HepG2 (cell line): Measurements from ENCODE around the gene MFAP3L. TPM values are rescaled to one million over a fixed set of nuclear protein-coding genes. Genes with fewer than 3 reads are reported as not detected.

Experiments used
- ATF1 ChIP-seq: IDR thresholded peaks from 2 replicates; pipeline ENCODE4 v1.6.1; 2016; ENCODE audit warnings: mild to moderate bottlenecking, control low read depth
- FOXK1 ChIP-seq: sonication (generic); formaldehyde crosslinking; IDR thresholded peaks from 2 replicates; pipeline ENCODE4 v1.4.0; 2020; ENCODE audit warnings: low read depth, missing genetic modification reagents, borderline replicate concordance
- HDAC1 ChIP-seq: sonication (generic); formaldehyde crosslinking; IDR thresholded peaks from 2 replicates; pipeline ENCODE4 v1.5.1; 2020; ENCODE audit warnings: mild to moderate bottlenecking, missing genetic modification reagents
- HOXA5 ChIP-seq: sonication (generic); formaldehyde crosslinking; IDR thresholded peaks from 2 replicates; pipeline ENCODE4 v1.4.0; 2020; ENCODE audit warnings: missing genetic modification reagents
- ISX ChIP-seq: sonication (generic); formaldehyde crosslinking; conservative IDR thresholded peaks from 2 replicates; pipeline ENCODE4 v1.5.0; 2020; ENCODE audit warnings: missing genetic modification reagents
- KLF12 ChIP-seq: sonication (generic); formaldehyde crosslinking; IDR thresholded peaks from 2 replicates; pipeline ENCODE4 v1.4.0; 2020; ENCODE audit warnings: missing genetic modification reagents, borderline replicate concordance
- KLF9 ChIP-seq: IDR thresholded peaks from 2 replicates; pipeline ENCODE4 v1.6.1; 2016; ENCODE audit warnings: low read depth
- MTF2 ChIP-seq: sonication (generic); formaldehyde crosslinking; IDR thresholded peaks from 2 replicates; pipeline ENCODE4 v1.5.0; 2020; ENCODE audit warnings: missing genetic modification reagents, borderline replicate concordance
- SIX1 ChIP-seq: sonication (generic); formaldehyde crosslinking; IDR thresholded peaks from 2 replicates; pipeline ENCODE4 v1.4.0; 2020; ENCODE audit warnings: missing genetic modification reagents, borderline replicate concordance
- SOX5 ChIP-seq: IDR thresholded peaks from 2 replicates; pipeline ENCODE4 v1.6.1; 2016; ENCODE audit warnings: borderline replicate concordance
- ZFP90 ChIP-seq: sonication (generic); formaldehyde crosslinking; IDR thresholded peaks from 2 replicates; pipeline ENCODE4 v1.8.0; 2022; ENCODE audit warnings: missing genetic modification reagents, mild to moderate bottlenecking, inconsistent platforms, borderline replicate concordance
- ZNF101 ChIP-seq: sonication (generic); formaldehyde crosslinking; IDR thresholded peaks from 2 replicates; pipeline ENCODE4 v1.4.0; 2020; ENCODE audit warnings: mild to moderate bottlenecking, low read depth, missing genetic modification reagents, borderline replicate concordance
- ZNF350 ChIP-seq: sonication (generic); formaldehyde crosslinking; IDR thresholded peaks from 2 replicates; pipeline ENCODE4 v1.4.0; 2020; ENCODE audit warnings: mild to moderate bottlenecking, low read depth, missing genetic modification reagents, borderline replicate concordance
- ZNF460 ChIP-seq: sonication (generic); formaldehyde crosslinking; IDR thresholded peaks from 2 replicates; pipeline ENCODE4 v1.5.1; 2020; ENCODE audit warnings: missing genetic modification reagents, mild to moderate bottlenecking, borderline replicate concordance
- ZNF550 ChIP-seq: sonication (generic); formaldehyde crosslinking; IDR thresholded peaks from 2 replicates; pipeline ENCODE4 v1.4.0; 2020; ENCODE audit warnings: mild to moderate bottlenecking, missing genetic modification reagents, borderline replicate concordance
- ZNF883 ChIP-seq: sonication (generic); formaldehyde crosslinking; IDR thresholded peaks from 2 replicates; pipeline ENCODE4 v1.5.1; 2020; ENCODE audit warnings: mild to moderate bottlenecking, missing genetic modification reagents; ENCODE audit errors: not compliant biosample characterization
- polyA plus RNA-seq, 8 experiments: library from polyadenylated mRNA; depleted of rRNA in 3 of 8; stranded (reverse) in 7 of 8; unstranded in 1 of 8; fragments of >200 nt; fragmentation: Illumina TruSeq in 4 of 8; extraction: Trizol in 4 of 8; gene quantifications; 2 replicates each; pipeline versions ENCODE4 v1.2.1 to v1.2.3, GENCODE V29; 2011 to 2016; ENCODE audit warnings: low read depth in 4 of 8, missing spikeins in 1 of 8, mixed read lengths in 1 of 8; ENCODE audit not compliant: insufficient read depth in 1 of 8
- total RNA-seq, 5 experiments: library from RNA; depleted of rRNA; stranded (reverse); fragments of >200 nt; fragmentation: Illumina TruSeq; extraction: Trizol; gene quantifications; 2 replicates each; pipeline ENCODE4 v1.2.3, GENCODE V29; 2016; ENCODE audit warnings: low read depth in 1 of 5
- TF ChIP-seq, protein P1 (sequence below): sonication (generic); formaldehyde crosslinking; IDR thresholded peaks from 2 replicates; pipeline ENCODE4 v1.4.0; 2020; ENCODE audit warnings: missing genetic modification reagents
- TF ChIP-seq, protein P2 (sequence below): sonication (generic); formaldehyde crosslinking; IDR thresholded peaks from 2 replicates; pipeline ENCODE4 v1.4.0; 2020; ENCODE audit warnings: mild to moderate bottlenecking, missing genetic modification reagents
- TF ChIP-seq, protein P3 (sequence below): sonication (generic); formaldehyde crosslinking; IDR thresholded peaks from 2 replicates; pipeline ENCODE4 v1.5.0; 2020; ENCODE audit warnings: mild to moderate bottlenecking, missing genetic modification reagents, borderline replicate concordance
- TF ChIP-seq, protein P4 (sequence below): sonication (generic); formaldehyde crosslinking; IDR thresholded peaks from 2 replicates; pipeline ENCODE4 v1.8.0; 2022; ENCODE audit warnings: mild to moderate bottlenecking, missing genetic modification reagents; ENCODE audit not compliant: insufficient replicate concordance
- TF ChIP-seq, protein P5 (sequence below): IDR thresholded peaks from 2 replicates; pipeline ENCODE4 v1.6.1; 2016; ENCODE audit warnings: control low read depth

MFAP3L gene
- total and polyA plus RNA-seq, 2 of the 13 experiments (the other 11 are each of a cell fraction or from before 2014, with no cell fraction given), result 1.5 to 3.6 TPM

DNA sequence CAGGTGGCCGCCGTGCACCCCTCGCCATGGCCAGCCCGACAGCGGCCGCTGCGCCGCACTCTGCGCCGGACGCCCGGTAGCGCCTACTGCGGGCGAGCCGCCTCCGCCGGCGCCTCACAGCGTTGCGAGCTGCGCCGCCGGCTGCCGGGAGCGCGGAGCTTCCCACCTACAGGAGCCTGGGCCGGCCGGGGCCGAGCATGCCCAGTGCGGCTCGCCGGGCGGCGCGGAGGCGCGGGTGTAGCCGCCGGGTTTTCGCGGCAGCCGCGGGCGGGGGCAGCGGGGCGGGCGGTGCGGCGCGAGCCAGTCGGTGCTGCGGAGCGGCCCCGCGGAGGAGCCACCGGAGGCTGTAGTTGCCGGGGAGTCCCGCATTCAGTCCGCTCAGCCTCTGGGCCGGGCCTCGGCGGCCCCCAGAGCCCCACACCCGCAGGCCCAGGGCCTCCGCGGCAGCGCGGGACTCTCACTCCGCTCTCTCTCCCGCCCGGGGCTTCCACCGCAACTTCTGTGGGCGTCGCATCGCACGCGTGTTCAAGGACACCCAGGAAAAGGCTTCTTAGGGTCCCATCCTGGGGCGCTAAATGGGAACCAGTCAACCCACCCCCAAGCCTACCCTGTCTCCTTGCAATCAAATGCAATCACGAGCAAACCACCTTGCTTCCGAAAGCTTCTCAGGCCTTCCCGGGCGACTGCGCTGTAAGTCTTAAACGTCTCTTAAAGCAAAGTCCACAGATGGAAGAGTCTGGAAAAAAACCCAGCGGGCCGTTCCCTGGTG lies at the start of gene MFAP3L (continued):
- TF ChIP-seq, protein P1, sequence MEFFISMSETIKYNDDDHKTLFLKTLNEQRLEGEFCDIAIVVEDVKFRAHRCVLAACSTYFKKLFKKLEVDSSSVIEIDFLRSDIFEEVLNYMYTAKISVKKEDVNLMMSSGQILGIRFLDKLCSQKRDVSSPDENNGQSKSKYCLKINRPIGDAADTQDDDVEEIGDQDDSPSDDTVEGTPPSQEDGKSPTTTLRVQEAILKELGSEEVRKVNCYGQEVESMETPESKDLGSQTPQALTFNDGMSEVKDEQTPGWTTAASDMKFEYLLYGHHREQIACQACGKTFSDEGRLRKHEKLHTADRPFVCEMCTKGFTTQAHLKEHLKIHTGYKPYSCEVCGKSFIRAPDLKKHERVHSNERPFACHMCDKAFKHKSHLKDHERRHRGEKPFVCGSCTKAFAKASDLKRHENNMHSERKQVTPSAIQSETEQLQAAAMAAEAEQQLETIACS (CRISPR knock-in tag), result peak; percentile 21; the same call in 1 of the 2 replicates
- TF ChIP-seq ZNF350 (CRISPR knock-in tag), result no peak
- no peak for TF ChIP-seq ATF1 (CRISPR knock-in tag)
- TF ChIP-seq MTF2 (CRISPR knock-in tag), result peak; percentile 87; the same call in 1 of the 2 replicates
- no peak for TF ChIP-seq ZFP90 (CRISPR knock-in tag)
- no peak for TF ChIP-seq SOX5 (CRISPR knock-in tag)
- no peak for TF ChIP-seq ZNF883 (CRISPR knock-in tag)
- no peak for TF ChIP-seq SIX1 (CRISPR knock-in tag)
- TF ChIP-seq ZNF460 (CRISPR knock-in tag), result no peak
- TF ChIP-seq, protein P2, sequence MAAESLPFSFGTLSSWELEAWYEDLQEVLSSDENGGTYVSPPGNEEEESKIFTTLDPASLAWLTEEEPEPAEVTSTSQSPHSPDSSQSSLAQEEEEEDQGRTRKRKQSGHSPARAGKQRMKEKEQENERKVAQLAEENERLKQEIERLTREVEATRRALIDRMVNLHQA (CRISPR knock-in tag), result no peak
- TF ChIP-seq, protein P3, sequence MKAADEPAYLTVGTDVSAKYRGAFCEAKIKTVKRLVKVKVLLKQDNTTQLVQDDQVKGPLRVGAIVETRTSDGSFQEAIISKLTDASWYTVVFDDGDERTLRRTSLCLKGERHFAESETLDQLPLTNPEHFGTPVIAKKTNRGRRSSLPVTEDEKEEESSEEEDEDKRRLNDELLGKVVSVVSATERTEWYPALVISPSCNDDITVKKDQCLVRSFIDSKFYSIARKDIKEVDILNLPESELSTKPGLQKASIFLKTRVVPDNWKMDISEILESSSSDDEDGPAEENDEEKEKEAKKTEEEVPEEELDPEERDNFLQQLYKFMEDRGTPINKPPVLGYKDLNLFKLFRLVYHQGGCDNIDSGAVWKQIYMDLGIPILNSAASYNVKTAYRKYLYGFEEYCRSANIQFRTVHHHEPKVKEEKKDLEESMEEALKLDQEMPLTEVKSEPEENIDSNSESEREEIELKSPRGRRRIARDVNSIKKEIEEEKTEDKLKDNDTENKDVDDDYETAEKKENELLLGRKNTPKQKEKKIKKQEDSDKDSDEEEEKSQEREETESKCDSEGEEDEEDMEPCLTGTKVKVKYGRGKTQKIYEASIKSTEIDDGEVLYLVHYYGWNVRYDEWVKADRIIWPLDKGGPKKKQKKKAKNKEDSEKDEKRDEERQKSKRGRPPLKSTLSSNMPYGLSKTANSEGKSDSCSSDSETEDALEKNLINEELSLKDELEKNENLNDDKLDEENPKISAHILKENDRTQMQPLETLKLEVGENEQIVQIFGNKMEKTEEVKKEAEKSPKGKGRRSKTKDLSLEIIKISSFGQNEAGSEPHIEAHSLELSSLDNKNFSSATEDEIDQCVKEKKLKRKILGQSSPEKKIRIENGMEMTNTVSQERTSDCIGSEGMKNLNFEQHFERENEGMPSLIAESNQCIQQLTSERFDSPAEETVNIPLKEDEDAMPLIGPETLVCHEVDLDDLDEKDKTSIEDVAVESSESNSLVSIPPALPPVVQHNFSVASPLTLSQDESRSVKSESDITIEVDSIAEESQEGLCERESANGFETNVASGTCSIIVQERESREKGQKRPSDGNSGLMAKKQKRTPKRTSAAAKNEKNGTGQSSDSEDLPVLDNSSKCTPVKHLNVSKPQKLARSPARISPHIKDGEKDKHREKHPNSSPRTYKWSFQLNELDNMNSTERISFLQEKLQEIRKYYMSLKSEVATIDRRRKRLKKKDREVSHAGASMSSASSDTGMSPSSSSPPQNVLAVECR (CRISPR knock-in tag), result peak; percentile 41; the same call in 1 of the 2 replicates
- TF ChIP-seq ZNF550 (CRISPR knock-in tag), result no peak
- no peak for TF ChIP-seq HDAC1 (CRISPR knock-in tag)
- no peak for TF ChIP-seq FOXK1 (CRISPR knock-in tag)
- TF ChIP-seq ZNF101 (CRISPR knock-in tag), result no peak
- TF ChIP-seq HOXA5 (CRISPR knock-in tag), result no peak
- no peak for TF ChIP-seq KLF9
- TF ChIP-seq, protein P4, sequence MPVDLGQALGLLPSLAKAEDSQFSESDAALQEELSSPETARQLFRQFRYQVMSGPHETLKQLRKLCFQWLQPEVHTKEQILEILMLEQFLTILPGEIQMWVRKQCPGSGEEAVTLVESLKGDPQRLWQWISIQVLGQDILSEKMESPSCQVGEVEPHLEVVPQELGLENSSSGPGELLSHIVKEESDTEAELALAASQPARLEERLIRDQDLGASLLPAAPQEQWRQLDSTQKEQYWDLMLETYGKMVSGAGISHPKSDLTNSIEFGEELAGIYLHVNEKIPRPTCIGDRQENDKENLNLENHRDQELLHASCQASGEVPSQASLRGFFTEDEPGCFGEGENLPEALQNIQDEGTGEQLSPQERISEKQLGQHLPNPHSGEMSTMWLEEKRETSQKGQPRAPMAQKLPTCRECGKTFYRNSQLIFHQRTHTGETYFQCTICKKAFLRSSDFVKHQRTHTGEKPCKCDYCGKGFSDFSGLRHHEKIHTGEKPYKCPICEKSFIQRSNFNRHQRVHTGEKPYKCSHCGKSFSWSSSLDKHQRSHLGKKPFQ, result no peak
- TF ChIP-seq, protein P5, sequence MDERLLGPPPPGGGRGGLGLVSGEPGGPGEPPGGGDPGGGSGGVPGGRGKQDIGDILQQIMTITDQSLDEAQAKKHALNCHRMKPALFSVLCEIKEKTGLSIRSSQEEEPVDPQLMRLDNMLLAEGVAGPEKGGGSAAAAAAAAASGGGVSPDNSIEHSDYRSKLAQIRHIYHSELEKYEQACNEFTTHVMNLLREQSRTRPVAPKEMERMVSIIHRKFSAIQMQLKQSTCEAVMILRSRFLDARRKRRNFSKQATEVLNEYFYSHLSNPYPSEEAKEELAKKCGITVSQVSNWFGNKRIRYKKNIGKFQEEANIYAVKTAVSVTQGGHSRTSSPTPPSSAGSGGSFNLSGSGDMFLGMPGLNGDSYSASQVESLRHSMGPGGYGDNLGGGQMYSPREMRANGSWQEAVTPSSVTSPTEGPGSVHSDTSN (CRISPR knock-in tag), result no peak
- no peak for TF ChIP-seq ISX (CRISPR knock-in tag)
- TF ChIP-seq KLF12 (CRISPR knock-in tag), result no peak
